Adrenal gland (tissue), 5 donors: ENCODE data around the gene ATP5MC3.

Experiments
- POLR2A ChIP-seq, 2 donors: fragments of 450-650 bp; IDR thresholded peaks; one replicate each; pipeline ENCODE4 v1.6.1; 2017; ENCODE audit warnings: antibody characterized with exemption in 2 of 2, mild to moderate bottlenecking in 2 of 2, moderate library complexity in 1 of 2
- TF ChIP-seq, protein P1 (sequence below), 6 experiments: fragments of 450-650 bp in 4 of 6; fragments of 200-600 bp in 2 of 6; sonication (generic) in 1 of 6; IDR thresholded peaks; 1 replicate in 5 of 6; 2 replicates in 1 of 6; pipeline versions ENCODE4 v1.5.1 to v1.8.0; 2016 to 2021; ENCODE audit warnings: antibody characterized with exemption in 6 of 6, mild to moderate bottlenecking in 2 of 6, moderate library complexity in 1 of 6
- donor health status: DM: no; HTN: no; CAD: no.

DNA sequence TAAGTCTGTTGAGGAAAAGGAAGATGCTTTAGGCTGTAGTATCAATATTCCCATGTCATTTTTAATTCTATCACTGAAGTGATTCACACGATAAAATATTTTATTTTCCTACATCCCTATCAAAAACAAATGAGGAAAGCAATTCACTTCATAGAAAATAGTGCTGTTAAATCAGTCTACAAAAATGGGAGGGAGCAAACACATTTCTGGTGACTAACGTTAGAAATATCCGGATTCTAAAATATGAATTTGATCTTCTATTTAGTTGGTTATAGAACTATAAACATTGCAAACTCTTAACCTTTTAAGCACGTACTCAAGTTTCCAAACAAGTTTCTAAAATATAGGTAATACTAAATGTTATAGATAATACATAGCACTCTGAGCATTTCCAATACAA is 34.3 kb downstream of the ATP5MC3 start:
- TF ChIP-seq, protein P1, sequence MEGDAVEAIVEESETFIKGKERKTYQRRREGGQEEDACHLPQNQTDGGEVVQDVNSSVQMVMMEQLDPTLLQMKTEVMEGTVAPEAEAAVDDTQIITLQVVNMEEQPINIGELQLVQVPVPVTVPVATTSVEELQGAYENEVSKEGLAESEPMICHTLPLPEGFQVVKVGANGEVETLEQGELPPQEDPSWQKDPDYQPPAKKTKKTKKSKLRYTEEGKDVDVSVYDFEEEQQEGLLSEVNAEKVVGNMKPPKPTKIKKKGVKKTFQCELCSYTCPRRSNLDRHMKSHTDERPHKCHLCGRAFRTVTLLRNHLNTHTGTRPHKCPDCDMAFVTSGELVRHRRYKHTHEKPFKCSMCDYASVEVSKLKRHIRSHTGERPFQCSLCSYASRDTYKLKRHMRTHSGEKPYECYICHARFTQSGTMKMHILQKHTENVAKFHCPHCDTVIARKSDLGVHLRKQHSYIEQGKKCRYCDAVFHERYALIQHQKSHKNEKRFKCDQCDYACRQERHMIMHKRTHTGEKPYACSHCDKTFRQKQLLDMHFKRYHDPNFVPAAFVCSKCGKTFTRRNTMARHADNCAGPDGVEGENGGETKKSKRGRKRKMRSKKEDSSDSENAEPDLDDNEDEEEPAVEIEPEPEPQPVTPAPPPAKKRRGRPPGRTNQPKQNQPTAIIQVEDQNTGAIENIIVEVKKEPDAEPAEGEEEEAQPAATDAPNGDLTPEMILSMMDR (IDR thresholded peaks at IDR 0.05), result no peak
- no peak for TF ChIP-seq POLR2A (IDR thresholded peaks at IDR 0.05)
